Body of pancreas (tissue), 4 donors: Measurements from ENCODE around the gene RPTOR. TPM values are rescaled to one million over a fixed set of nuclear protein-coding genes. Genes with fewer than 3 reads are reported as not detected.

Experiments
- ATAC-seq: fragments of 150-250 bp; one replicate; pipeline ENCODE4 v1.9.1; 2016
- DNase-seq, 4 donors: peaks; one replicate each; pipeline ENCODE4 v3.0.0-alpha.2; 2019
- H3K27ac ChIP-seq, 4 donors: fragments of 200-600 bp; sonication (generic); 1 replicate in 3 of 4; 2 replicates in 1 of 4; pipeline versions ENCODE4 v1.5.1 to v1.6.1; 2016 to 2019; ENCODE audit warnings: mild to moderate bottlenecking in 1 of 4, mixed read lengths in 1 of 4, moderate library complexity in 1 of 4
- H3K27me3 ChIP-seq, 2 donors: fragments of 200-600 bp; sonication (generic); one replicate each; pipeline ENCODE4 v1.6.0; 2016; ENCODE audit warnings: mild to moderate bottlenecking in 1 of 2
- H3K36me3 ChIP-seq, 2 donors: fragments of 200-600 bp; sonication (generic); replicated peaks in 1 of 2; 2 replicates each; pipeline ENCODE4 v1.5.1; 2016; ENCODE audit warnings: low read depth in 2 of 2; ENCODE audit not compliant: insufficient read depth in 1 of 2
- H3K4me1 ChIP-seq: fragments of 200-600 bp; sonication (generic); one replicate; pipeline ENCODE4 v1.6.0; 2016
- H3K4me3 ChIP-seq, 2 donors: fragments of 200-600 bp; sonication (generic); 1 replicate in 1 of 2; 2 replicates in 1 of 2; pipeline ENCODE4 v1.5.1; 2016 to 2019
- H3K9me3 ChIP-seq, 3 donors: fragments of 200-600 bp; sonication (generic); 1 replicate in 2 of 3; 2 replicates in 1 of 3; pipeline ENCODE4 v1.5.1; 2016
- POLR2A ChIP-seq, 3 donors: fragments of 450-650 bp; IDR thresholded peaks; one replicate each; pipeline ENCODE4 v1.6.1; 2016; ENCODE audit warnings: antibody characterized with exemption in 3 of 3, mild to moderate bottlenecking in 2 of 3
- WGBS, 2 donors: methylation state at CpG; one replicate each; pipeline ENCODE4 v1.1.5; 2017; 5-methylcytosine and 5-hydroxymethylcytosine counted together
- intact Hi-C: fragments of 100-400 bp; cut with DNase I; formaldehyde crosslinking; loops from one replicate; pipeline ENCODE4 v1.15.1; 2023
- total RNA-seq, 2 donors: library from RNA; depleted of rRNA; stranded (reverse); fragments of >200 nt; gene quantifications; one replicate each; pipeline ENCODE4 v1.1.0, GENCODE V29; 2016
- TF ChIP-seq, protein P1 (sequence below), 7 experiments: fragments of 450-650 bp in 4 of 7; fragments of 200-600 bp in 3 of 7; sonication (generic) in 3 of 7; IDR thresholded peaks; one replicate each; pipeline ENCODE4 v1.5.1; 2016 to 2019; ENCODE audit warnings: antibody characterized with exemption in 7 of 7

RPTOR gene
- total RNA-seq, 2 donors from 2014 or later: 22.3 to 34.3 TPM

DNA sequence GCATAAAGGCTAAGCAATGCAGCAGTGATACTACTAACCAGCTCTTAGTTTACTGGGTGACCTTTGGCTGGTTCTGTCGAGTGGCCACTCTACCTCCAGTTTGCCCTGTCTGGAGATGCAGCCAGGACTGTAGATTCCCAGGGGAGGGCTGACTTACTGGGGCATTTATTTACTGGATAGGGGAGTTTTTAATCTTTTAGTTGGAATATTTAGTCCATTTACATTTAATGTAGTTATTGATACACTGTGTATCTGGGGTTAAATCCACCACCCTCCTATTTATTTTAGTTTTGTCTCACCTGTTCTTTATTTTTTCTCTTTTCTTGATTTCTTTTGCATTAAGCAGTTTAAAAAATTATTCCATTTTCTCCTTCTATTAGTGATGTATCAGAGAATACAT, 112.9 kb downstream of the RPTOR start:
- TF ChIP-seq, protein P1, sequence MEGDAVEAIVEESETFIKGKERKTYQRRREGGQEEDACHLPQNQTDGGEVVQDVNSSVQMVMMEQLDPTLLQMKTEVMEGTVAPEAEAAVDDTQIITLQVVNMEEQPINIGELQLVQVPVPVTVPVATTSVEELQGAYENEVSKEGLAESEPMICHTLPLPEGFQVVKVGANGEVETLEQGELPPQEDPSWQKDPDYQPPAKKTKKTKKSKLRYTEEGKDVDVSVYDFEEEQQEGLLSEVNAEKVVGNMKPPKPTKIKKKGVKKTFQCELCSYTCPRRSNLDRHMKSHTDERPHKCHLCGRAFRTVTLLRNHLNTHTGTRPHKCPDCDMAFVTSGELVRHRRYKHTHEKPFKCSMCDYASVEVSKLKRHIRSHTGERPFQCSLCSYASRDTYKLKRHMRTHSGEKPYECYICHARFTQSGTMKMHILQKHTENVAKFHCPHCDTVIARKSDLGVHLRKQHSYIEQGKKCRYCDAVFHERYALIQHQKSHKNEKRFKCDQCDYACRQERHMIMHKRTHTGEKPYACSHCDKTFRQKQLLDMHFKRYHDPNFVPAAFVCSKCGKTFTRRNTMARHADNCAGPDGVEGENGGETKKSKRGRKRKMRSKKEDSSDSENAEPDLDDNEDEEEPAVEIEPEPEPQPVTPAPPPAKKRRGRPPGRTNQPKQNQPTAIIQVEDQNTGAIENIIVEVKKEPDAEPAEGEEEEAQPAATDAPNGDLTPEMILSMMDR (IDR thresholded peaks at IDR 0.05): no peak
- TF ChIP-seq POLR2A (IDR thresholded peaks at IDR 0.05): no peak
- H3K4me1 ChIP-seq: peaks cover 5% of the 10 kb centered on the region
- DNase-seq (no peak), ATAC-seq (no peak)
- intact Hi-C loops: no loop called here
- no peaks in the 10 kb centered on the region for H3K36me3 ChIP-seq
- H3K9me3 ChIP-seq: no peaks in the 10 kb centered on the region
- H3K27me3 ChIP-seq: no peaks in the 10 kb centered on the region
- no peak overlapping the region for H3K27ac ChIP-seq
- no peak overlapping the region for H3K4me3 ChIP-seq
- WGBS, 2 donors: 69 to 92% methylated on average over 1 of the region's 1 CpG

DNA sequence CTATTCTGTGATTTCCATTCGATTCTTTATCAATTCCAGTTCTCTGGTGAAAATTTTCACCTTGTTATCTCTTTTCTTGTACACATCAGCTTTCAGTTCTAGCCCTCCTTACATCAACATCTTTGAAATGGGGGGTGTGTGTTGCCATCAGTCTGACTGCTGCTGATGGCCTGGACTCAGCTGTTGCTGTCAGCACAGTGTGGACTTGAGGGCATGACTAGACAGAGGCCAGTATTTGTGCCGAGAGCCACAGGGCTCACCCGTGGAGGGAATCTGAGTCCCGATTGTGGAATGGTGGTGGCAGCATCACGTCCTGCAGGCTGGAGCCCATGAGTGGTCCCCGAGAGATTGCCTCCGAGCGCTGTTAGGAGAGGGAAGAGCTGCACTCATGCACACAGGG, 114.2 kb downstream of the RPTOR start:
- no peaks in the 10 kb centered on the region for H3K9me3 ChIP-seq
- no peak overlapping the region for H3K27ac ChIP-seq
- TF ChIP-seq POLR2A (IDR thresholded peaks at IDR 0.05): no peak
- TF ChIP-seq, protein P1 (IDR thresholded peaks at IDR 0.05): no peak
- H3K27me3 ChIP-seq: no peaks in the 10 kb centered on the region
- no peaks in the 10 kb centered on the region for H3K36me3 ChIP-seq
- no peak for DNase-seq
- 91 to 93% methylated on average over 8 of the region's 8 CpGs for WGBS, 2 donors
- H3K4me1 ChIP-seq: peaks cover 2% of the 10 kb centered on the region
- ATAC-seq: no peak
- H3K4me3 ChIP-seq: no peak overlapping the region
- intact Hi-C loops: no loop called here

DNA sequence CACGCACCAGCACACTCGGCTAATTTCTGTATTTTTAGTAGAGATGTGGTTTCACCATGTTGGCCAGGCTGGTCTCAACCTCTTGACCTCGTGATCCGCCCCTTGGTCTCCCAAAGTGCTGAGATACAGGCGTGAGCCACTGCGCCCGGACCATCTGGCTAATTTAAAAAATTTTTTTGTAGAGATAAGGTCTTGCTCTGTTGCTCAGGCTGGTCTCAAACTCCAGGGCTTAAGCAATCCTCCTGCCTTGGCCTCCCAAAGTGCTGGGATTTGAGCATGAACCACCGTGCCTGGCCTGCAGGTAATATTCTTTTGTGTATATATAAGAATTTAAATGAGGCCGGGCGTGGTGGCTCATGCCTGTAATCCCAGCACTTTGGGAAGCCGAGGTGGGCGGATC, 115.0 kb downstream of the RPTOR start:
- Histone ChIP-seq H3K4me3 (no peak overlapping the region), H3K36me3 (no peaks in the 10 kb centered on the region), H3K27ac (no peak overlapping the region), H3K9me3 (no peaks in the 10 kb centered on the region), H3K4me1 (no peaks in the 10 kb centered on the region), H3K27me3 (no peaks in the 10 kb centered on the region)
- 96 to 98% methylated on average over 12 of the region's 12 CpGs for WGBS, 2 donors
- intact Hi-C loops: no loop called here
- no peak for DNase-seq
- TF ChIP-seq POLR2A (IDR thresholded peaks at IDR 0.05): no peak
- TF ChIP-seq, protein P1 (IDR thresholded peaks at IDR 0.05): no peak
- ATAC-seq: no peak

DNA sequence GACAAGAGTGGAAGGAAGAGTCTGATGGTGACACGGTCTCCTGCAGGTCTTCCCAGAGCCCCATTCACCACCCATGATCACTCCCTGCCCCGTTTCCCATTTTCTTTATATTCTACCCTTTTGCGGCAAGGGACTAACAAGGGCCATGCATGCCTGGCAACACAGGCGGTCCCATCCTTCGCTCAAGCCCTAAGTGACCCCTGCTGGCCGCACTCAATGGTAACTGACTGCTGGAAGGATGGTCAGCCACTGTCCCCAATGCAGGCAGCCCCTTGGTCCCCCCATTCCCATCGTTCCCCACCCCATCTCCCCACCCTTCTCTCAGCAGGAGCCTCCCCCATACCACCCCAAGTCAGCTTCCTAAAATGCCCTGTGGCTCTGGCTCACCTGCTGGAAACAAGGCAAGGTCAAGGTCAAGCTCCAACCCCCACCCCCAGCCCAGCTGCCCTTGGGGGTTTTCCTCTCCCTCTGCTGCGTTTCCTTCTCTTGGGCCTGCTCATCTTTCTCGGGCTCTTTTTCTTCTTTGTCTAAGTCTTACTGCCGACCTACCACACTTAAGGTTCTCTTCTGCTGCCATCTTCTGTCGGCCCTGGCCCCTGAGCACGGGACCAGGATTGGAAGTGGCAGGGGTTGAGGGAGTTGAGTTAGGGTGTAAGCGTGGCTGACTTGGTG, 116.0 kb downstream of the RPTOR start:
- Histone ChIP-seq H3K27me3 (no peaks in the 10 kb centered on the region), H3K4me1 (no peaks in the 10 kb centered on the region), H3K4me3 (no peak overlapping the region), H3K36me3 (no peaks in the 10 kb centered on the region), H3K9me3 (no peaks in the 10 kb centered on the region), H3K27ac (no peak overlapping the region)
- no peak for TF ChIP-seq POLR2A (IDR thresholded peaks at IDR 0.05)
- TF ChIP-seq, protein P1 (IDR thresholded peaks at IDR 0.05): no peak
- DNase-seq (no peak), ATAC-seq (no peak)
- intact Hi-C loops: no loop called here
- 93% methylated on average over 13 of the region's 13 CpGs for WGBS, 2 donors

DNA sequence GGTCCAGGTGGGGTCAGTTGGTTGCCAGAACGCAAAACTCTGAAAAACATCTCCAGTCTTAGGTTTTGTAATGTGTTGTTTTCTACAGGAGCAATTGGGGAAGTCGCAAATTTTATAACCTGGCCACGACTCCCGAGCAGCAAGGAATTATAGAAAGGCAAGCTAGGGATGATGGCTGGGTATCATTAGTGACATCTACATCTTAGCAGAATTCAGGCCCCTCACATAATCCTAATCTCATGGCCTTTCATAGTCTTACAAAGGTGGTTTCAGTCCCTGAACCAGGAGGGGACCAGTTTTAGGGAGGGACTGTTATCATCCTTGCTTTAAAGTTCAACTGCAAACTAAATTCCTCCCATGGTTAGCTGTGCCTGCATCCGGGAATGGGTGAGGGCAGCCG, 117.9 kb downstream of the RPTOR start:
- Histone ChIP-seq H3K4me1 (no peaks in the 10 kb centered on the region), H3K4me3 (no peak overlapping the region), H3K9me3 (no peaks in the 10 kb centered on the region), H3K27me3 (no peaks in the 10 kb centered on the region), H3K27ac (no peak overlapping the region), H3K36me3 (no peaks in the 10 kb centered on the region)
- 92 to 94% methylated on average over 6 of the region's 6 CpGs for WGBS, 2 donors
- DNase-seq (no peak), ATAC-seq (no peak)
- no peak for TF ChIP-seq POLR2A (IDR thresholded peaks at IDR 0.05)
- TF ChIP-seq, protein P1 (IDR thresholded peaks at IDR 0.05): no peak
- intact Hi-C loops: no loop called here
